HL-60 (cell line): ENCODE measurements around the gene EDARADD.

Experiments
- DNase-seq, 2 experiments: peaks; one replicate each; pipeline ENCODE4 v3.0.0-alpha.2; 2010 to 2020; ENCODE audit warnings: low read depth in 1 of 2, low spot score in 1 of 2
- H3K27ac ChIP-seq: fragments of 250-450 bp; sonication (Bioruptor Pico); replicated peaks from 2 replicates; pipeline ENCODE4 v1.5.1; 2020; ENCODE audit warnings: mild to moderate bottlenecking, moderate library complexity
- H3K27me3 ChIP-seq: fragments of 250-450 bp; sonication (Bioruptor Pico); 2 replicates; pipeline ENCODE4 v1.5.1; 2021; ENCODE audit warnings: mild to moderate bottlenecking, moderate library complexity; ENCODE audit not compliant: insufficient read depth, poor library complexity, severe bottlenecking
- H3K4me3 ChIP-seq: replicated peaks from 2 replicates; pipeline ENCODE4 v1.5.1; 2011; ENCODE audit warnings: mild to moderate bottlenecking, control low read depth, low read length; ENCODE audit not compliant: insufficient read depth
- GABPA ChIP-seq: IDR thresholded peaks from 2 replicates; pipeline ENCODE4 v1.6.1; 2012; ENCODE audit warnings: low read depth
- POLR2AphosphoS5 ChIP-seq: IDR thresholded peaks from 2 replicates; pipeline ENCODE4 v1.6.1; 2012; ENCODE audit warnings: low read depth
- SPI1 ChIP-seq: IDR thresholded peaks from 2 replicates; pipeline ENCODE4 v1.6.1; 2012; ENCODE audit warnings: low read depth, mild to moderate bottlenecking, borderline replicate concordance
- TF ChIP-seq, protein P1 (sequence below): IDR thresholded peaks from 2 replicates; pipeline ENCODE4 v1.6.1; 2012; ENCODE audit warnings: low read depth; ENCODE audit not compliant: insufficient replicate concordance
- TF ChIP-seq, protein P2 (sequence below): IDR thresholded peaks from one replicate; pipeline ENCODE4 v1.5.1; 2011; ENCODE audit warnings: low read length, control low read depth, inconsistent platforms; ENCODE audit not compliant: insufficient read depth

Gene EDARADD

DNA sequence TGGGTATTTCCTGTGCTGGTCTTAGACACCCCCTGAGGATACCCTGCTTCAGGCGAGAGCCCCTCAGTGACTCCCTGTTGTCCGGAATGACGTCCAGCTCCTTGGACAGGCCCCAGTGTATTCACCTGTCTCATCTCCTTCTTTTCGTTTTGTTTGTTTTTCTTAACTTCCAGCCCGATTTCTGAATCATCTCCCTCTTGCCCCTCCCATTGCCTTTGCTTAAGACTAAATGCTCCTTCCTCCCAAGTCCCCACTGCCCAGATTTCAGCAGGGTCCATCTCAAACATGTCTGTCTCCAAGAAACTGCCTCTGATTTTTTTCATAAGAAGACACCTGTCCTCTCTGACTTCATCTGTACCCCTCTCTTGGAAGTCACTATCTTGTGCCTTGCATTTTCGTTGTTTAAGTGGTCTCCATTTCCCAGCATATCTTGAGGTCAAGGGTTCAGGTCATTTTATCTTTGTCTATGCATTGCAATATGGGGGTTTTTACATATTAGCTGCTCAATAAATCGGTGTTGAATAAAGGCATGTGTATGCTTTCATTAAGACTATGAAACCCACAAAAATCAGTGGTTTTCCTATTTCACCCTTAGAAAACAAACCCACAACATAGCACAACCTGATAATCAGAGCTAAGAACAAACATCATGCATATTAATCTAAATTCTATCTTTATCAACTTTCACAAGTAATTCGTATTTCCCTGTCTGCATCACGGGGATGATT is 71.3 kb downstream of the EDARADD start:
- no peak overlapping the region for H3K4me3 ChIP-seq
- H3K27me3 ChIP-seq = peaks cover 4% of the 10 kb centered on the region
- TF ChIP-seq, protein P1, sequence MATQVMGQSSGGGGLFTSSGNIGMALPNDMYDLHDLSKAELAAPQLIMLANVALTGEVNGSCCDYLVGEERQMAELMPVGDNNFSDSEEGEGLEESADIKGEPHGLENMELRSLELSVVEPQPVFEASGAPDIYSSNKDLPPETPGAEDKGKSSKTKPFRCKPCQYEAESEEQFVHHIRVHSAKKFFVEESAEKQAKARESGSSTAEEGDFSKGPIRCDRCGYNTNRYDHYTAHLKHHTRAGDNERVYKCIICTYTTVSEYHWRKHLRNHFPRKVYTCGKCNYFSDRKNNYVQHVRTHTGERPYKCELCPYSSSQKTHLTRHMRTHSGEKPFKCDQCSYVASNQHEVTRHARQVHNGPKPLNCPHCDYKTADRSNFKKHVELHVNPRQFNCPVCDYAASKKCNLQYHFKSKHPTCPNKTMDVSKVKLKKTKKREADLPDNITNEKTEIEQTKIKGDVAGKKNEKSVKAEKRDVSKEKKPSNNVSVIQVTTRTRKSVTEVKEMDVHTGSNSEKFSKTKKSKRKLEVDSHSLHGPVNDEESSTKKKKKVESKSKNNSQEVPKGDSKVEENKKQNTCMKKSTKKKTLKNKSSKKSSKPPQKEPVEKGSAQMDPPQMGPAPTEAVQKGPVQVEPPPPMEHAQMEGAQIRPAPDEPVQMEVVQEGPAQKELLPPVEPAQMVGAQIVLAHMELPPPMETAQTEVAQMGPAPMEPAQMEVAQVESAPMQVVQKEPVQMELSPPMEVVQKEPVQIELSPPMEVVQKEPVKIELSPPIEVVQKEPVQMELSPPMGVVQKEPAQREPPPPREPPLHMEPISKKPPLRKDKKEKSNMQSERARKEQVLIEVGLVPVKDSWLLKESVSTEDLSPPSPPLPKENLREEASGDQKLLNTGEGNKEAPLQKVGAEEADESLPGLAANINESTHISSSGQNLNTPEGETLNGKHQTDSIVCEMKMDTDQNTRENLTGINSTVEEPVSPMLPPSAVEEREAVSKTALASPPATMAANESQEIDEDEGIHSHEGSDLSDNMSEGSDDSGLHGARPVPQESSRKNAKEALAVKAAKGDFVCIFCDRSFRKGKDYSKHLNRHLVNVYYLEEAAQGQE = no peak
- TF ChIP-seq POLR2AphosphoS5 (no peak), SPI1 (no peak), GABPA (no peak)
- TF ChIP-seq, protein P2, sequence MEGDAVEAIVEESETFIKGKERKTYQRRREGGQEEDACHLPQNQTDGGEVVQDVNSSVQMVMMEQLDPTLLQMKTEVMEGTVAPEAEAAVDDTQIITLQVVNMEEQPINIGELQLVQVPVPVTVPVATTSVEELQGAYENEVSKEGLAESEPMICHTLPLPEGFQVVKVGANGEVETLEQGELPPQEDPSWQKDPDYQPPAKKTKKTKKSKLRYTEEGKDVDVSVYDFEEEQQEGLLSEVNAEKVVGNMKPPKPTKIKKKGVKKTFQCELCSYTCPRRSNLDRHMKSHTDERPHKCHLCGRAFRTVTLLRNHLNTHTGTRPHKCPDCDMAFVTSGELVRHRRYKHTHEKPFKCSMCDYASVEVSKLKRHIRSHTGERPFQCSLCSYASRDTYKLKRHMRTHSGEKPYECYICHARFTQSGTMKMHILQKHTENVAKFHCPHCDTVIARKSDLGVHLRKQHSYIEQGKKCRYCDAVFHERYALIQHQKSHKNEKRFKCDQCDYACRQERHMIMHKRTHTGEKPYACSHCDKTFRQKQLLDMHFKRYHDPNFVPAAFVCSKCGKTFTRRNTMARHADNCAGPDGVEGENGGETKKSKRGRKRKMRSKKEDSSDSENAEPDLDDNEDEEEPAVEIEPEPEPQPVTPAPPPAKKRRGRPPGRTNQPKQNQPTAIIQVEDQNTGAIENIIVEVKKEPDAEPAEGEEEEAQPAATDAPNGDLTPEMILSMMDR = no peak
- no peak overlapping the region for H3K27ac ChIP-seq
- no peak for DNase-seq

DNA sequence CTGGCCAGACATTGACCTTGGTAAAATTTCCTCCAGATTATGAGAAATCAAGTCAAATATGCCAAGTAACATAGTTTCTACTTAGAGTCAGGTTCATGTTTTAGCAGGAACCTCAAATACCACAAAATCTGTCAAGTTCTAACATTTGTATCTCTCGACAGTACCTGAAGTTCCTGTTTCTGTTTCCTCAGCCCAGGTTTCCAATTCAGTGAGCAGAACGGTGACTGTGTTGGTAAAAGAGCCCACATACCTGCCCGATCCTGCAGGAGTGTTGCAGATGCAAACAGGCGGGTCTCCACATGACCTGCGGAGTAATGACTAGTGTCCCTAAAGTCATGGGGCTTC is 71.8 kb downstream of the EDARADD start:
- H3K27ac ChIP-seq = no peak overlapping the region
- DNase-seq = no peak
- TF ChIP-seq, protein P1 = no peak
- no peak for TF ChIP-seq GABPA

DNA sequence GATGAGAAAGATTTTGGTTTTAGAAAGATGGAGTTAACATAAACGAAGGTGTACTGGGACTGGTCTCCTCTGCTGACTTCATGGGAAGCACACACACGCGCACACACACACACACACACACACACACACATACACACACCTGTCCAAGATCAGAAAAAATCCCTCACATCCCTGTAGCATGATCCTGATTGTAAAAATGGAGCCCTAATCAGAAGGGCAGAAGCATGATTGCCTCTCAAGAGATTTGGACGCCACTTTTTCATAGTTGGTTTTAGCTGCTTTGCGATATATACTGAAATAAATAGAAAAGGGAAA is 73.2 kb downstream of the EDARADD start:
- TF ChIP-seq, protein P1 = no peak
- TF ChIP-seq GABPA = no peak
- TF ChIP-seq, protein P2 = no peak
- TF ChIP-seq POLR2AphosphoS5 = no peak
- TF ChIP-seq SPI1 = no peak
- Histone ChIP-seq H3K27ac (no peak overlapping the region), H3K4me3 (no peak overlapping the region), H3K27me3 (peaks cover 7% of the 10 kb centered on the region)
- DNase-seq = no peak

More for the DNA sequence above, 71.8 kb downstream of the EDARADD start:
- Histone ChIP-seq H3K4me3 (no peak overlapping the region), H3K27me3 (peaks cover 4% of the 10 kb centered on the region)

DNA sequence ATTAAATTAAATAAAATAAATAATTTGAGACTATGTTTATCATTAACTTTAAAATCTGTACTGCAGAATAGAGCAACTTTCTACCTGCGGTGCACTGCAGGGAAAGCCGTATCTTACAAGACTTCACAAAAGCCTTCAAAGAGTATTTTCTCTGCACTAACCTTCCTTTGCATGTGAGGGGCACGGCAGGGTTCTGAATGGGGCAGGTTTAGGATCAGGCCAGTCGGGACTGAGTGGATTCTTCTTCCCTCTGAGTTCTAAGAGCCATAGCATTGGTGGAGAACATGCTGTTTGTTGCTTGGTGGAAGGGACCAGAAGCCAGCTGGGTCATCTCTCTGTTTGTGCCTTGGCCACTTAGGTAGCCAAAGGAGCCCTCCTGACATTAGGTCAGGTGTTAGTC is 74.5 kb downstream of the EDARADD start:
- H3K4me3 ChIP-seq = no peak overlapping the region
- H3K27me3 ChIP-seq = peaks cover 3% of the 10 kb centered on the region
- DNase-seq = no peak
- no peak for TF ChIP-seq GABPA
- TF ChIP-seq, protein P2 = no peak
- no peak for TF ChIP-seq SPI1
- TF ChIP-seq, protein P1 = no peak
- no peak for TF ChIP-seq POLR2AphosphoS5
- no peak overlapping the region for H3K27ac ChIP-seq
